ENCODE measurements around the gene SLC39A11.

DNA sequence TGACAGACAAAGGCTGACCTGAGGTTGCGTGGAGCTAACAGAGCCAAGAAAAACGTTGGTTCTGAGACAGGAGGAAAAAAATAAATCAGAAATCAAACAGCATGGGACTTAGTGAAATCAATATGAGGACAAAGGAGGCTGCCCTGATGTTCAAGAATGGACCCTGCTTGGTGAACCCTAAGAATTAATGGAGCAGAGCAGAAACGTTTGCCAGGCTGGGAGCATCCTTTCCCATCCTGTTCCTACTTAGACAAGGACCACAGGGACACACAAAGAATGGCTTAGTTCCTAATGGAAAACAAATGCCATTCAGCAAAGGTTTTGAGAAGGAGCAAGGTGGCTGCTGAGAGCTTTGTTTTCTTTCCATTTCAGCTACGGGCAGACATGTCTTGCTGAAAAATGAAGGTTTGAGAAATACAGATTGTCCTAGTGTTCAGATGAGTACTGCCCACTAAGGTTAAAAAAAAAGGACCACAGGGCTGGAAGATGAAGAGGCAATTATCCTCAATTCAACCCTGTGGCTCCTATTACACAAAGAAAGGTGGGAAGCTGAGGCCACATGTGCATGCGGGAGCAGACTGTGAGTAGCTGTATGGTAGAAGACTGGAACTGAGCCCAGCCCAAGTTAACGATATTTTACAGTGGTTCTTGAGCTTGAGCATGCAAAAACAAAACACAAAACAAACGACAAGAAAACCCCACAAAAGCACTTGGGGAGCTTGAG lies 230.1 kb downstream of the SLC39A11 start:
- no peak for TF ChIP-seq POLR2A (IDR thresholded peaks at IDR 0.05)
- TF ChIP-seq, protein P1, sequence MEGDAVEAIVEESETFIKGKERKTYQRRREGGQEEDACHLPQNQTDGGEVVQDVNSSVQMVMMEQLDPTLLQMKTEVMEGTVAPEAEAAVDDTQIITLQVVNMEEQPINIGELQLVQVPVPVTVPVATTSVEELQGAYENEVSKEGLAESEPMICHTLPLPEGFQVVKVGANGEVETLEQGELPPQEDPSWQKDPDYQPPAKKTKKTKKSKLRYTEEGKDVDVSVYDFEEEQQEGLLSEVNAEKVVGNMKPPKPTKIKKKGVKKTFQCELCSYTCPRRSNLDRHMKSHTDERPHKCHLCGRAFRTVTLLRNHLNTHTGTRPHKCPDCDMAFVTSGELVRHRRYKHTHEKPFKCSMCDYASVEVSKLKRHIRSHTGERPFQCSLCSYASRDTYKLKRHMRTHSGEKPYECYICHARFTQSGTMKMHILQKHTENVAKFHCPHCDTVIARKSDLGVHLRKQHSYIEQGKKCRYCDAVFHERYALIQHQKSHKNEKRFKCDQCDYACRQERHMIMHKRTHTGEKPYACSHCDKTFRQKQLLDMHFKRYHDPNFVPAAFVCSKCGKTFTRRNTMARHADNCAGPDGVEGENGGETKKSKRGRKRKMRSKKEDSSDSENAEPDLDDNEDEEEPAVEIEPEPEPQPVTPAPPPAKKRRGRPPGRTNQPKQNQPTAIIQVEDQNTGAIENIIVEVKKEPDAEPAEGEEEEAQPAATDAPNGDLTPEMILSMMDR (IDR thresholded peaks at IDR 0.05): no peak

Data from thyroid gland (tissue), 4 donors.